H1 (cell line): ENCODE data around the gene ARAP2. TPM values are rescaled to one million over a fixed set of nuclear protein-coding genes. Genes with fewer than 3 reads are reported as not detected.

ENCODE experiments used
- CTCF ChIA-PET: fragments of 300-600 bp; sonication (Branson Sonifier 250); formaldehyde crosslinking; loops from one replicate; lab custom pipeline; 2021; ENCODE audit not compliant: partially characterized antibody; lab: Charles Lee
- POLR2A ChIA-PET: fragments of 300-600 bp; sonication (Branson Sonifier 250); formaldehyde crosslinking; loops from one replicate; lab custom pipeline; 2021; ENCODE audit warnings: inconsistent platforms; ENCODE audit not compliant: partially characterized antibody; lab: Charles Lee
- DNase-seq, 2 experiments: peaks; one replicate each; pipeline versions ENCODE4 v3.0.0 to v3.0.0-alpha.2; 2010 to 2022; ENCODE audit warnings: low spot score in 2 of 2, low read depth in 1 of 2, mixed read lengths in 1 of 2
- FAIRE-seq: peaks from 2 replicates; lab custom pipeline; 2011; peaks lifted over from hg19 to GRCh38; lab: Jason Lieb, UNC
- H2AFZ ChIP-seq: 2 replicates; pipeline ENCODE4 v1.8.1; 2012; ENCODE audit warnings: low read length, inconsistent platforms
- H2AK5ac ChIP-seq: 2 replicates; pipeline ENCODE4 v1.6.1; 2013; ENCODE audit warnings: low read depth, low read length
- H2BK120ac ChIP-seq: replicated peaks from 2 replicates; pipeline ENCODE3; 2013; ENCODE audit warnings: low read depth, low read length, inconsistent platforms
- H2BK12ac ChIP-seq: 2 replicates; pipeline ENCODE4 v1.6.1; 2013; ENCODE audit warnings: low read depth, low read length
- H2BK15ac ChIP-seq: 2 replicates; pipeline ENCODE4 v1.6.1; 2013; ENCODE audit warnings: low read length
- H2BK20ac ChIP-seq: 2 replicates; pipeline ENCODE4 v1.6.1; 2013; ENCODE audit warnings: low read length
- H2BK5ac ChIP-seq: 2 replicates; pipeline ENCODE4 v1.6.1; 2013; ENCODE audit warnings: low read depth, low read length
- H3K14ac ChIP-seq: 2 replicates; pipeline ENCODE4 v1.6.1; 2013; ENCODE audit warnings: inconsistent platforms; ENCODE audit not compliant: insufficient read length
- H3K18ac ChIP-seq: 2 replicates; pipeline ENCODE4 v1.6.1; 2013; ENCODE audit warnings: low read length; ENCODE audit errors: extremely low read depth
- H3K23ac ChIP-seq: 2 replicates; pipeline ENCODE4 v1.6.1; 2013; ENCODE audit warnings: inconsistent platforms; ENCODE audit not compliant: insufficient read length
- H3K23me2 ChIP-seq: 2 replicates; pipeline ENCODE4 v1.6.1; 2013; ENCODE audit warnings: low read depth, low read length
- H3K27ac ChIP-seq: 2 replicates; pipeline ENCODE4 v1.6.1; 2011; ENCODE audit warnings: low read depth, low read length, inconsistent platforms
- H3K27me3 ChIP-seq, 4 experiments: replicated peaks in 1 of 4; 1 replicate in 1 of 4; 2 replicates in 3 of 4; pipeline versions ENCODE4 v1.6.1 to v1.8.1; 2011 to 2013; ENCODE audit warnings: low read length in 3 of 4, mild to moderate bottlenecking in 3 of 4, inconsistent platforms in 2 of 4, mixed read lengths in 2 of 4, moderate library complexity in 1 of 4; ENCODE audit not compliant: control insufficient read depth in 3 of 4, insufficient read depth in 3 of 4; ENCODE audit errors: extremely low read depth in 1 of 4
- H3K36me3 ChIP-seq, 4 experiments: 2 replicates each; pipeline versions ENCODE4 v1.6.1 to v1.8.1; 2011 to 2013; ENCODE audit warnings: mild to moderate bottlenecking in 4 of 4, low read length in 3 of 4, moderate library complexity in 2 of 4, control low read depth in 1 of 4, inconsistent platforms in 1 of 4; ENCODE audit not compliant: insufficient read depth in 4 of 4, control insufficient read depth in 2 of 4
- H3K4ac ChIP-seq: replicated peaks from 2 replicates; pipeline ENCODE3; 2013; ENCODE audit warnings: low read length, low read depth, mixed read lengths, inconsistent platforms; ENCODE audit not compliant: insufficient read length
- H3K4me1 ChIP-seq, 4 experiments: replicated peaks in 1 of 4; 1 replicate in 1 of 4; 2 replicates in 3 of 4; pipeline versions ENCODE4 v1.6.1 to v1.8.1; 2011 to 2013; ENCODE audit warnings: low read length in 3 of 4, inconsistent platforms in 2 of 4, mixed read lengths in 1 of 4; ENCODE audit not compliant: insufficient read depth in 4 of 4, control insufficient read depth in 3 of 4
- H3K4me2 ChIP-seq, 2 experiments: 2 replicates each; pipeline versions ENCODE4 v1.6.1 to v1.8.1; 2011 to 2013; ENCODE audit warnings: low read depth in 2 of 2, low read length in 2 of 2, control low read depth in 1 of 2, inconsistent platforms in 1 of 2, mild to moderate bottlenecking in 1 of 2; ENCODE audit not compliant: insufficient read depth in 1 of 2
- H3K4me3 ChIP-seq, 4 experiments: fragments of 200-600, 300-600 bp in 1 of 4; sonication (generic), shearing (Covaris generic), sonication (Bioruptor Twin) in 1 of 4; 2 replicates each; pipeline versions ENCODE4 v1.5.1 to v1.8.1; 2011 to 2016; ENCODE audit warnings: low read length in 4 of 4, low read depth in 3 of 4, control low read depth in 2 of 4, inconsistent platforms in 2 of 4, mild to moderate bottlenecking in 2 of 4, mixed read lengths in 1 of 4, moderate library complexity in 1 of 4; ENCODE audit not compliant: insufficient read depth in 2 of 4; ENCODE audit errors: extremely low read depth in 1 of 4
- H3K56ac ChIP-seq: replicated peaks from 2 replicates; pipeline ENCODE3; 2013; ENCODE audit warnings: low read depth, mild to moderate bottlenecking, mixed read lengths, low read length, inconsistent platforms; ENCODE audit not compliant: insufficient read length
- H3K79me1 ChIP-seq: 2 replicates; pipeline ENCODE4 v1.6.1; 2013; ENCODE audit warnings: low read depth, low read length, control low read depth
- H3K79me2 ChIP-seq, 2 experiments: 2 replicates each; pipeline versions ENCODE4 v1.6.1 to v1.8.1; 2012 to 2013; ENCODE audit warnings: low read length in 2 of 2, mild to moderate bottlenecking in 2 of 2, inconsistent platforms in 1 of 2; ENCODE audit not compliant: insufficient read depth in 2 of 2, control insufficient read depth in 1 of 2
- H3K9ac ChIP-seq, 4 experiments: replicated peaks in 1 of 4; 1 replicate in 1 of 4; 2 replicates in 3 of 4; pipeline versions ENCODE4 v1.6.1 to v1.8.1; 2011 to 2013; ENCODE audit warnings: low read depth in 3 of 4, low read length in 3 of 4, control low read depth in 2 of 4, mild to moderate bottlenecking in 2 of 4, moderate library complexity in 2 of 4, inconsistent platforms in 1 of 4; ENCODE audit errors: extremely low read depth in 1 of 4
- H3K9me3 ChIP-seq, 2 experiments: 2 replicates each; pipeline versions ENCODE4 v1.6.1 to v1.8.1; 2012 to 2013; ENCODE audit warnings: mild to moderate bottlenecking in 2 of 2, moderate library complexity in 2 of 2, control low read depth in 1 of 2, inconsistent platforms in 1 of 2, low read depth in 1 of 2, low read length in 1 of 2, mixed read lengths in 1 of 2; ENCODE audit not compliant: insufficient read depth in 2 of 2
- H4K20me1 ChIP-seq, 2 experiments: replicated peaks in 1 of 2; 2 replicates each; pipeline versions ENCODE3 to v1.8.1; 2011 to 2013; ENCODE audit warnings: inconsistent platforms in 2 of 2, low read length in 2 of 2, mild to moderate bottlenecking in 1 of 2; ENCODE audit not compliant: insufficient read depth in 2 of 2, control insufficient read depth in 1 of 2
- H4K5ac ChIP-seq: 2 replicates; pipeline ENCODE4 v1.6.1; 2013; ENCODE audit warnings: low read length, low read depth, mixed read lengths, inconsistent platforms; ENCODE audit not compliant: insufficient read length
- H4K8ac ChIP-seq: 2 replicates; pipeline ENCODE4 v1.8.0; 2013; ENCODE audit warnings: mild to moderate bottlenecking, moderate library complexity, low read length, inconsistent platforms; ENCODE audit not compliant: insufficient read depth; ENCODE audit errors: extremely low read depth
- H4K91ac ChIP-seq: replicated peaks from 2 replicates; pipeline ENCODE3; 2013; ENCODE audit warnings: low read length, mixed read lengths, inconsistent platforms; ENCODE audit not compliant: insufficient read length
- JUND ChIP-seq: IDR thresholded peaks from 2 replicates; pipeline ENCODE4 v1.6.1; 2011; ENCODE audit warnings: mild to moderate bottlenecking, improper control_type of control experiment, low read length
- MAFK ChIP-seq: IDR thresholded peaks from 2 replicates; pipeline ENCODE4 v1.6.1; 2012; ENCODE audit warnings: low read depth, mild to moderate bottlenecking, improper control_type of control experiment, low read length
- TEAD4 ChIP-seq: IDR thresholded peaks from 2 replicates; pipeline ENCODE4 v1.6.1; 2012; ENCODE audit warnings: low read depth, low read length, inconsistent platforms, mixed read lengths
- WGBS, 2 experiments: shearing (Covaris generic) in 1 of 2; methylation state at CpG; one replicate each; pipeline versions ENCODE4 v1.1.6 to v1.1.7; 2013 to 2015; ENCODE audit warnings: low lambda C conversion rate in 2 of 2, mixed read lengths in 2 of 2, inconsistent platforms in 1 of 2, low coverage in 1 of 2, missing lambda C conversion rate in 1 of 2; ENCODE audit not compliant: insufficient replicate concordance in 2 of 2, insufficient coverage in 1 of 2, insufficient read length in 1 of 2; ENCODE audit errors: extremely low coverage in 1 of 2, missing lambda C conversion rate in 1 of 2; 5-methylcytosine and 5-hydroxymethylcytosine counted together
- polyA plus RNA-seq, 7 experiments: library from polyadenylated mRNA; depleted of rRNA in 3 of 7; stranded (reverse) in 5 of 7; unstranded in 2 of 7; fragments of >200 nt in 5 of 7; fragments of 200-250 nt in 2 of 7; gene quantifications; 1 replicate in 5 of 7; 2 replicates in 1 of 7; 4 replicates in 1 of 7; pipeline versions ENCODE4 v1.2.1 to v1.2.3, GENCODE V29; 2011 to 2013; ENCODE audit warnings: missing spikeins in 2 of 7, mixed read lengths in 2 of 7
- total RNA-seq: library from RNA; stranded (reverse); fragmentation: NEBNext Ultra II Directional; extraction: Animal tissue kit (Norgen Biotek cat#: 25700); gene quantifications from 2 replicates; pipeline ENCODE4 v1.2.1, GENCODE V29; 2021

ARAP2 gene
- total and polyA plus RNA-seq, 2 of the 8 experiments (the other 6 are each of a cell fraction or from before 2014, with no cell fraction given), result 0.15 to 2.3 TPM

GRCh38 chr4:36130641-36131040, 113.7 kb downstream of the ARAP2 start:
- Histone ChIP-seq H3K18ac (no peak overlapping the region), H3K23ac (no peak overlapping the region), H3K36me3 (no peaks in the 10 kb centered on the region), H2BK15ac (no peak overlapping the region), H3K27ac (no peak overlapping the region), H2BK12ac (no peak overlapping the region), H3K4me3 (no peak overlapping the region), H4K20me1 (no peaks in the 10 kb centered on the region), H2BK5ac (no peak overlapping the region), H2BK120ac (no peak overlapping the region), H3K79me1 (no peaks in the 10 kb centered on the region), H2AK5ac (no peak overlapping the region), H2AFZ (no peak overlapping the region), H4K8ac (no peak overlapping the region), H4K91ac (no peak overlapping the region), H3K4ac (no peak overlapping the region), H3K56ac (no peak overlapping the region), H3K23me2 (no peaks in the 10 kb centered on the region), H3K4me2 (no peak overlapping the region), H2BK20ac (no peak overlapping the region), H3K27me3 (no peaks in the 10 kb centered on the region), H3K79me2 (no peaks in the 10 kb centered on the region), H4K5ac (no peak overlapping the region), H3K14ac (no peak overlapping the region), H3K9me3 (no peaks in the 10 kb centered on the region), H3K4me1 (no peaks in the 10 kb centered on the region), H3K9ac (no peak overlapping the region)
- CTCF ChIA-PET, result interaction anchor here (1.3 kb wide), 1 partner anchor 9 kb away, joined by 4 read pairs; no protein-coding TSS in a partner anchor
- TF ChIP-seq JUND (no peak), TEAD4 (no peak), MAFK (peak; percentile 51)
- POLR2A ChIA-PET, result interaction anchor here (1.0 kb wide), 1 partner anchor 11 kb away, joined by 3 read pairs; no protein-coding TSS in a partner anchor
- 97% methylated on average over 3 of the region's 3 CpGs; no CpG with 5 or more reads in 1 of the 2 experiments for WGBS, 2 experiments
- FAIRE-seq, result no peak
- no peak for DNase-seq
